HepG2 (cell line): ENCODE measurements around the gene SMARCC1. TPM values are rescaled to one million over a fixed set of nuclear protein-coding genes. Genes with fewer than 3 reads are reported as not detected.

Experiments used
- AGO2 ChIP-seq: fragments of 200-400 bp; formaldehyde crosslinking; optimal IDR thresholded peaks from 2 replicates; pipeline ENCODE3; 2017; ENCODE audit warnings: mild to moderate bottlenecking, low read depth, low read length, moderate library complexity
- ASH2L ChIP-seq: fragments of 300-600, 200-600 bp; sonication (generic); IDR thresholded peaks from 2 replicates; pipeline ENCODE4 v1.7.0; 2017; ENCODE audit warnings: low read depth, mild to moderate bottlenecking, moderate library complexity, mixed read lengths, low read length; ENCODE audit not compliant: insufficient read length
- GMEB2 ChIP-seq: IDR thresholded peaks from 2 replicates; pipeline ENCODE4 v1.6.1; 2016; ENCODE audit warnings: missing biosample characterization, missing genetic modification reagents, low read depth
- GPN1 ChIP-seq: sonication (generic); formaldehyde crosslinking; IDR thresholded peaks from 2 replicates; pipeline ENCODE4 v1.5.1; 2020; ENCODE audit warnings: missing genetic modification reagents, borderline replicate concordance
- HMG20B ChIP-seq: conservative IDR thresholded peaks from 2 replicates; pipeline ENCODE4 v1.6.1; 2016; ENCODE audit warnings: missing genetic modification reagents, missing compliant biosample characterization
- HOXA7 ChIP-seq: sonication (generic); formaldehyde crosslinking; IDR thresholded peaks from 2 replicates; pipeline ENCODE4 v1.8.1; 2022; ENCODE audit warnings: mild to moderate bottlenecking, missing genetic modification reagents, moderate library complexity
- KDM5A ChIP-seq: fragments of 200-600 bp; sonication (generic); IDR thresholded peaks from 2 replicates; pipeline ENCODE4 v1.7.0; 2018; ENCODE audit warnings: antibody characterized with exemption, mild to moderate bottlenecking, low read length, borderline replicate concordance
- RBM39 ChIP-seq: fragments of 200-400 bp; formaldehyde crosslinking; IDR thresholded peaks from one replicate; pipeline ENCODE4 v1.6.1; 2018; ENCODE audit warnings: antibody characterized with exemption, mild to moderate bottlenecking, low read depth, low read length; ENCODE audit not compliant: poor library complexity, severe bottlenecking
- SMAD3 ChIP-seq: sonication (generic); formaldehyde crosslinking; IDR thresholded peaks from 2 replicates; pipeline ENCODE4 v1.4.0; 2020; ENCODE audit warnings: missing genetic modification reagents
- TBX2 ChIP-seq: sonication (generic); formaldehyde crosslinking; IDR thresholded peaks from 2 replicates; pipeline ENCODE4 v1.5.0; 2020; ENCODE audit warnings: missing genetic modification reagents, mild to moderate bottlenecking, borderline replicate concordance
- TCF7 ChIP-seq: sonication (generic); IDR thresholded peaks from 2 replicates; pipeline ENCODE4 v1.6.1; 2016; ENCODE audit warnings: antibody characterized with exemption, low read depth
- TGIF2 ChIP-seq: IDR thresholded peaks from 2 replicates; pipeline ENCODE4 v1.6.1; 2016; ENCODE audit warnings: control low read depth, missing compliant biosample characterization
- ZNF160 ChIP-seq: sonication (generic); formaldehyde crosslinking; IDR thresholded peaks from 2 replicates; pipeline ENCODE4 v1.8.0; 2022; ENCODE audit warnings: mild to moderate bottlenecking, inconsistent platforms, missing genetic modification reagents
- ZNF235 ChIP-seq: sonication (generic); formaldehyde crosslinking; IDR thresholded peaks from 2 replicates; pipeline ENCODE4 v1.8.1; 2023; ENCODE audit warnings: mild to moderate bottlenecking, missing genetic modification reagents, borderline replicate concordance
- ZNF350 ChIP-seq: sonication (generic); formaldehyde crosslinking; IDR thresholded peaks from 2 replicates; pipeline ENCODE4 v1.4.0; 2020; ENCODE audit warnings: mild to moderate bottlenecking, low read depth, missing genetic modification reagents, borderline replicate concordance
- ZSCAN21 ChIP-seq: sonication (generic); formaldehyde crosslinking; IDR thresholded peaks from 2 replicates; pipeline ENCODE4 v1.8.0; 2022; ENCODE audit warnings: mild to moderate bottlenecking, missing genetic modification reagents, moderate library complexity, borderline replicate concordance
- polyA plus RNA-seq, 8 experiments: library from polyadenylated mRNA; depleted of rRNA in 3 of 8; stranded (reverse) in 7 of 8; unstranded in 1 of 8; fragments of >200 nt; fragmentation: Illumina TruSeq in 4 of 8; extraction: Trizol in 4 of 8; gene quantifications; 2 replicates each; pipeline versions ENCODE4 v1.2.1 to v1.2.3, GENCODE V29; 2011 to 2016; ENCODE audit warnings: low read depth in 4 of 8, missing spikeins in 1 of 8, mixed read lengths in 1 of 8; ENCODE audit not compliant: insufficient read depth in 1 of 8
- total RNA-seq, 5 experiments: library from RNA; depleted of rRNA; stranded (reverse); fragments of >200 nt; fragmentation: Illumina TruSeq; extraction: Trizol; gene quantifications; 2 replicates each; pipeline ENCODE4 v1.2.3, GENCODE V29; 2016; ENCODE audit warnings: low read depth in 1 of 5
- TF ChIP-seq, protein P1 (sequence below): sonication (generic); formaldehyde crosslinking; IDR thresholded peaks from 2 replicates; pipeline ENCODE4 v1.4.0; 2020; ENCODE audit warnings: mild to moderate bottlenecking, low read depth, missing genetic modification reagents
- TF ChIP-seq, protein P2 (sequence below): IDR thresholded peaks from 2 replicates; pipeline ENCODE4 v1.6.1; 2012; ENCODE audit warnings: inconsistent platforms
- TF ChIP-seq, protein P3 (sequence below): sonication (generic); formaldehyde crosslinking; IDR thresholded peaks from 2 replicates; pipeline ENCODE4 v1.5.0; 2020; ENCODE audit warnings: missing genetic modification reagents
- TF ChIP-seq, protein P4 (sequence below): sonication (generic); formaldehyde crosslinking; IDR thresholded peaks from 2 replicates; pipeline ENCODE4 v1.4.0; 2020; ENCODE audit warnings: low read depth, missing genetic modification reagents

The SMARCC1 gene
- total and polyA plus RNA-seq, 2 of the 13 experiments (the other 11 are each of a cell fraction or from before 2014, with no cell fraction given): 47.9 to 58.4 TPM

DNA sequence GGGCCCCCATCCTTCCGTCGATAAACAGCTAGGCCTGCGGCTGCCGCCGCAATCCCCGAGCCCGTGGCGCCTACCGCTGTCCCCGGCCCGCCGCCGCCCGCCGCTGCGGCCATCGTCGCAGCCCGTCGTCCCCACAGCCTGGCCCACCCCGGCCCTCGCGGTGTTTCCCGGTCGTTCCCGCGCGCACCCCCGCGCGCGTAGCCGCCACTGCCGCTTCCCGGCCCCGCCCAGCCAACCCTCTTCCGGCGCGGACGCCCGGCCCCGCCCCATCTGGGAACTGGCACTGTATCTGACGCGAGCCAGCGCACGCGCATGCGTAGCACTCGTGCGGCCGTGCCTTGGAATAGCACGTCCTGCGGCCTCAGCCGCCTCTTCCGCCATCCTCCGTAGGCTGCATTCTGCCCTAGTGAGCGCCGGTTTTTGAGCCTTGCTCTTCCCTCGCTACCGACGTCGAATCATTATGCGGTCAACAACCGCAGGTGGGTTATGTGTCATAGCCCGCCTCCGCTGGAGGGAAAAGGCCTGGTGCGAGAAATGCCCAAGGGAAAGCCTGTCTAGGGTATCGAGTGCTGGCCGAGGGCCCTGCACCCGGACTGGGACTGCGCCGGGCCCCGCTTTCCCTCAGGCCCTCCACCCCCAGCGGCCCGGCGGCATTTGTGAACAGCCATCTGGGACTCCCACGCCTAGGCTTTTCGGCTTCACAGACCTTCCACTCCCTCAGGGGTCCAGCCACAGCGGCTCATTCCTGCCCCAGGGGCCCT is at the start of gene SMARCC1 (continued):
- TF ChIP-seq ASH2L: peak; percentile 79
- TF ChIP-seq, protein P1, sequence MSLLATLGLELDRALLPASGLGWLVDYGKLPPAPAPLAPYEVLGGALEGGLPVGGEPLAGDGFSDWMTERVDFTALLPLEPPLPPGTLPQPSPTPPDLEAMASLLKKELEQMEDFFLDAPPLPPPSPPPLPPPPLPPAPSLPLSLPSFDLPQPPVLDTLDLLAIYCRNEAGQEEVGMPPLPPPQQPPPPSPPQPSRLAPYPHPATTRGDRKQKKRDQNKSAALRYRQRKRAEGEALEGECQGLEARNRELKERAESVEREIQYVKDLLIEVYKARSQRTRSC (CRISPR knock-in tag): no peak
- TF ChIP-seq, protein P2, sequence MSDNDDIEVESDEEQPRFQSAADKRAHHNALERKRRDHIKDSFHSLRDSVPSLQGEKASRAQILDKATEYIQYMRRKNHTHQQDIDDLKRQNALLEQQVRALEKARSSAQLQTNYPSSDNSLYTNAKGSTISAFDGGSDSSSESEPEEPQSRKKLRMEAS: peak; percentile 47
- TF ChIP-seq HOXA7: no peak
- TF ChIP-seq TGIF2: no peak
- TF ChIP-seq TBX2 (CRISPR knock-in tag): peak; percentile 86
- peak; percentile 40 for TF ChIP-seq AGO2
- no peak for TF ChIP-seq HMG20B
- TF ChIP-seq ZNF350 (CRISPR knock-in tag): peak; percentile 58
- TF ChIP-seq GPN1 (CRISPR knock-in tag): no peak
- peak; percentile 20; the same call in 1 of the 2 replicates for TF ChIP-seq GMEB2 (CRISPR knock-in tag)
- peak; percentile 26; the same call in 1 of the 2 replicates for TF ChIP-seq ZNF235 (CRISPR knock-in tag)
- 0 out of 2 replicates have a peak, but pooled peaks have one; percentile 39 for TF ChIP-seq ZNF160 (CRISPR knock-in tag)
- TF ChIP-seq ZSCAN21 (CRISPR knock-in tag): no peak
- TF ChIP-seq RBM39: peak; percentile 73
- TF ChIP-seq, protein P3, sequence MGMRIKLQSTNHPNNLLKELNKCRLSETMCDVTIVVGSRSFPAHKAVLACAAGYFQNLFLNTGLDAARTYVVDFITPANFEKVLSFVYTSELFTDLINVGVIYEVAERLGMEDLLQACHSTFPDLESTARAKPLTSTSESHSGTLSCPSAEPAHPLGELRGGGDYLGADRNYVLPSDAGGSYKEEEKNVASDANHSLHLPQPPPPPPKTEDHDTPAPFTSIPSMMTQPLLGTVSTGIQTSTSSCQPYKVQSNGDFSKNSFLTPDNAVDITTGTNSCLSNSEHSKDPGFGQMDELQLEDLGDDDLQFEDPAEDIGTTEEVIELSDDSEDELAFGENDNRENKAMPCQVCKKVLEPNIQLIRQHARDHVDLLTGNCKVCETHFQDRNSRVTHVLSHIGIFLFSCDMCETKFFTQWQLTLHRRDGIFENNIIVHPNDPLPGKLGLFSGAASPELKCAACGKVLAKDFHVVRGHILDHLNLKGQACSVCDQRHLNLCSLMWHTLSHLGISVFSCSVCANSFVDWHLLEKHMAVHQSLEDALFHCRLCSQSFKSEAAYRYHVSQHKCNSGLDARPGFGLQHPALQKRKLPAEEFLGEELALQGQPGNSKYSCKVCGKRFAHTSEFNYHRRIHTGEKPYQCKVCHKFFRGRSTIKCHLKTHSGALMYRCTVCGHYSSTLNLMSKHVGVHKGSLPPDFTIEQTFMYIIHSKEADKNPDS (CRISPR knock-in tag): 0 out of 2 replicates have a peak, but pooled peaks have one; percentile 32
- TF ChIP-seq SMAD3 (CRISPR knock-in tag): 0 out of 2 replicates have a peak, but pooled peaks have one; percentile 26
- TF ChIP-seq KDM5A: peak; percentile 48; the same call in 1 of the 2 replicates
- TF ChIP-seq TCF7: no peak
- TF ChIP-seq, protein P4, sequence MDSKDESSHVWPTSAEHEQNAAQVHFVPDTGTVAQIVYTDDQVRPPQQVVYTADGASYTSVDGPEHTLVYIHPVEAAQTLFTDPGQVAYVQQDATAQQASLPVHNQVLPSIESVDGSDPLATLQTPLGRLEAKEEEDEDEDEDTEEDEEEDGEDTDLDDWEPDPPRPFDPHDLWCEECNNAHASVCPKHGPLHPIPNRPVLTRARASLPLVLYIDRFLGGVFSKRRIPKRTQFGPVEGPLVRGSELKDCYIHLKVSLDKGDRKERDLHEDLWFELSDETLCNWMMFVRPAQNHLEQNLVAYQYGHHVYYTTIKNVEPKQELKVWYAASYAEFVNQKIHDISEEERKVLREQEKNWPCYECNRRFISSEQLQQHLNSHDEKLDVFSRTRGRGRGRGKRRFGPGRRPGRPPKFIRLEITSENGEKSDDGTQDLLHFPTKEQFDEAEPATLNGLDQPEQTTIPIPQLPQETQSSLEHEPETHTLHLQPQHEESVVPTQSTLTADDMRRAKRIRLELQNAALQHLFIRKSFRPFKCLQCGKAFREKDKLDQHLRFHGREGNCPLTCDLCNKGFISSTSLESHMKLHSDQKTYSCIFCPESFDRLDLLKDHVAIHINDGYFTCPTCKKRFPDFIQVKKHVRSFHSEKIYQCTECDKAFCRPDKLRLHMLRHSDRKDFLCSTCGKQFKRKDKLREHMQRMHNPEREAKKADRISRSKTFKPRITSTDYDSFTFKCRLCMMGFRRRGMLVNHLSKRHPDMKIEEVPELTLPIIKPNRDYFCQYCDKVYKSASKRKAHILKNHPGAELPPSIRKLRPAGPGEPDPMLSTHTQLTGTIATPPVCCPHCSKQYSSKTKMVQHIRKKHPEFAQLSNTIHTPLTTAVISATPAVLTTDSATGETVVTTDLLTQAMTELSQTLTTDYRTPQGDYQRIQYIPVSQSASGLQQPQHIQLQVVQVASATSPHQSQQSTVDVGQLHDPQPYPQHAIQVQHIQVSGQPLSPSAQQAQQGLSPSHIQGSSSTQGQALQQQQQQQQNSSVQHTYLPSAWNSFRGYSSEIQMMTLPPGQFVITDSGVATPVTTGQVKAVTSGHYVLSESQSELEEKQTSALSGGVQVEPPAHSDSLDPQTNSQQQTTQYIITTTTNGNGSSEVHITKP (CRISPR knock-in tag): no peak
